HG03571 (cell line): Measurements from ENCODE around the gene LMLN.
"Not testable (repeated sequence)": the region's sequence is repeated elsewhere in the genome, so short reads cannot be mapped to it uniquely, and the experiment has no call there.

Experiments
- ATAC-seq: cut with Tn5 transposase; IDR thresholded peaks from one replicate; pipeline ENCODE4 v1.9.1; 2021; ENCODE audit not compliant: unreplicated experiment

LMLN gene

GRCh38 chr3:198071602-198072287 lies 111.7 kb downstream of the LMLN start:
- no peak for ATAC-seq

GRCh38 chr3:198076722-198077308 lies 116.8 kb downstream of the LMLN start:
- ATAC-seq, result no peak

DNA sequence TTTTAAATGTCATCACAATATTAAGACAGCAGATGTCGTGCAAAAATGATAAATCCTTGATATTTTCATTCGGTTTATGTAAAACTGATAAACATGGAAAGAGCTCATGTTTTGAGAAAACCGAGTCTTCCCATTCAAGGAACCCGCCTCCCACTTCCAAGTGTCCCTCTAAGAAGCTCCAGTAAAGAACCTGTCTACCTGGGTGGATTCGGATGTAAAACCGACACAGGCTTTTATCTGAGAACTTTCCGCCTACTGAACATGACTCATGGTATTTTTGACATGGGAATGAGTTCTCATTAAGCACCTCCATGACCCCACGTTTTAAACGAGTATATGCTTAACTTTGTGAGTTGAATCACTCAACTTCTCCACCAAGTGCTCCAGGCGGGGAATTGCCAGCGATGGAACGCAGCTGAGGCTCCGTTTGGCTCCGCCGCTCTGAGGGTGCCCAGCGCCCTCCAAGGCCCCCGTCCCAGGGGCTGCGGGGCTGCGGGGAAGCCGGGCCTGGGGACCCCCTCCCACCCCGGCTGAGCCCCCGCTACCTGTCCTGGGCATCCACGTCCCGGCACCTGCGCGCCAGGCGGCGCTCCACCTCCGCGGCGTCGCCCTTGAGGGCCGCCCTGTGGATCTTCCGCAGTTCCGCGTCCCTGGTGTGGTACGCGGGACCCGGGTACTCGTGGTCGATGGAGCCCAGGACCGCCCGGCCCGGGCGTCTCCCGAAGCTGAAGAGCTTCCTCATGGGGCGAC lies 119.9 kb downstream of the LMLN start:
- ATAC-seq, result no peak

DNA sequence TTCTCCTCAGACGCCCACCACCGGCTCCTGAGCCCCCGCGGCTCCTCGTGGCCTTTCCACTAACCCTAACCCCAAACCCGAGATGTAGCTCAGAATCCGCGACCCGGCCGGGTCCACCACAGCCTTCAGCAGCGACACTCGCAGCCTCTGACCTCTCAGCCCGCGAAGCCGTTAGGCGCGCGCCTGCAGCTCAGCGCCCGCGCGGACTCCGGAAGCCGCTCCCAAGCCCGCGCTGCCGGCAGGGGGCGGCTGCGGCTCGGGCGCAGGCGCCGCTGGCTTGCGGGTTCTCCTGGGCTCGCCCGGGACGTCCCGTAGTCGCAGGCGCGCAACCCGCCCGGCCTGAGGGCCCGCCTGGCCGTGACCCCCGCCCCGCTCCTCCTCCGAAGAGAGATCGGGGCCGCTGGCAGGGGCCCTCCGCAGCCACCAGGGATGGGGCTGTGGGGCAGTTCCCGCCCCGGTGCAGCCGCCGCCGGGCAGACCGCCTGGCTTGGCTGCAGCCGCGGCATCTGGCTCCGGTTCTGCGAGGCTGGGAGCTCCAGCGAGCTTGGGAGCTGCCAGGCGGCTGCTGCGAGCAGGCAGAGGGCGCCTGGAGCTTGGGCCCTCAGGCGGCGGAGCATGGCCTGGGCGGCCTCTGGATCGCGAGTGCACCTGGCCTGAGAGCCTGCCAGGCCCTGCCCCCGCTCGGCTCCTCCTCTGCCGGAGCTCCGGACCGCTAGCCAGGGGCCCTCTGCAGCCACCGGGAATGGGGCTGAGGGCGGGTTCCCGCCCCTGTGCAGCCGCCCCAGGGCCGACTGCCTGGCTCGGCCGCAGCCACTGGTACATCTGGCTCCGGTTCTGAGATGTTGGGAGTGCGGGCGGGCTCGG lies 120.7 kb downstream of the LMLN start:
- ATAC-seq, result peak; percentile 80

DNA sequence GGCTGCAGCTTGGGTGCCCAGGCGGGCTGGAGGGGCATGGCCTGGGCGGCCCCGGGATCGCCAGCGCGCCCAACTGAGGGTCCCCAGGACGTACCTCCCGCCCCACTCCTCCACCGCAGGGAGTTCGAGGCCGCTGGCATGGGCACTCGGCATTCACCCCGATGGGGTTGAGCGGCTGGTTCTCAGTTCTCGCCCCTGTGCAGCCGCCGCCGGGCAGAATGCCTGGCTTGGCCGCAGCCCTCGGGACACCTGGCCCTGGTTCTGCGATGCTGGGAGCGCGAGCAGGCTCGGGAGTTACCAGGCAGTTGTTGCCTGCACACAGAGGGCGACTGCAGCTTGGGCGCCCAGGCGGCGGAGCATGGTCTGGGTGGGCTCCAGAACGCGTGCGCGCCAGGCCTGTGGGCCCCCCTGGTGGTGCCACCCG lies 121.4 kb downstream of the LMLN start:
- ATAC-seq, result no peak

GRCh38 chr3:198082226-198082625 lies 122.2 kb downstream of the LMLN start:
- not testable (repeated sequence) for ATAC-seq

- no peak for ATAC-seq
These were observed 128.5 kb downstream of the LMLN start for GRCh38 chr3:198088421-198088955.

DNA sequence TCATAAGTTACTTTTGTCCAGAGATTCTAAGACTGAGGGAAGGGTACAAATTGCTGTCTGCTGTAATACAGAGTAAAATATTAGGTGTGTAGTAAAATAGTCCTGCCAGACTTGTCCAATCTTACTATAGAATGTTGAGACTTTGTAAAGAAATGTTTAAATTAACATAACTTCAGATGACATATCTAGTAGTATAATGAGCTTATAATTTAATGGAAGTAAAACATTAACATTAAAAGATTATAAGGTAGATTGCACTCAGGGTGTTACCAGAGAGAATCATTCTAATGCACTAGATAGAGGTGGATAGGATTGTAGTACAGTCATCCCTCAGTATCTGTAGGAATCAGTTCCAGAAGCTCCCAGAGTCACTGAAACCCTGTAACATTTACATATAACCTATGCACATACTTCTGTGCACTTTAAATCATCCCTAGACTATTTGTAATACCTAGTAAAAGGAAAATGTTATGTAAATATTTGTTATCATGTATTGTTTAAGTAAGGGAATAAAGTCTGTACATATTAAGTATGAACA lies 130.8 kb downstream of the LMLN start:
- no peak for ATAC-seq

- no peak for ATAC-seq
These were observed 132.3 kb downstream of the LMLN start for GRCh38 chr3:198092276-198092675.

- no peak for ATAC-seq
These were observed 133.2 kb downstream of the LMLN start for GRCh38 chr3:198093112-198093679.
